ENCODE data around the gene HPSE.
A peak's percentile ranks its signal among the peaks of the same experiment; 100 is the strongest.
"Not testable (repeated sequence)": the region's sequence is repeated elsewhere in the genome, so short reads cannot be mapped to it uniquely, and the experiment has no call there.

Gene HPSE

GRCh38 chr4:83356899-83357661, 22.4 kb upstream of the HPSE start:
- Mint-ChIP-seq H3K4me3 (no peak overlapping the region), H3K9me3 (peaks cover 12% of the 10 kb centered on the region), H3K27ac (peak overlapping the region; percentile 41), H3K4me1 (ENCODE audit: low read depth) (peaks cover 18% of the 10 kb centered on the region), H3K36me3 (ENCODE audit: low read depth) (peaks cover 4% of the 10 kb centered on the region), H3K27me3 (ENCODE audit: low read depth) (no peaks in the 10 kb centered on the region)

- H3K9me3 Mint-ChIP-seq: peaks cover 18% of the 10 kb centered on the region
These were observed 18.9 kb upstream of the HPSE start for GRCh38 chr4:83353516-83353915.

DNA sequence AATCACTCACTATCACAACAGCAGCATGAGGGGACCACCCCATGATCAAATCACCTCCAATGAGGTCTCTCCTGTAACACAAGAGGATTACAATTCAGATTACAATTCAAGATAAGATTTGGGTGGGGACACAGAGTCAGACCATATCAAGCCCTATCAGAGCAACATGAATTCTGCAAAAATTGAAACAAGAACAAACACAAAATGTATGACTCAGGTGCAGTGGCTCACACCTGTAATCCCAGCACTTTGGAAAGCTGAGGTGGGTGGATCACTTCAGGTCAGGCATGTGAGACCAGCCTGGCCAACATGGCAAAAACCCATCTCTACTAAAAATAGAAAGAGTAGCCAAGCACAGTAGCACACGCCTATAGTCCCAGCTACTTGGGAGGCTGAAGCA, 13.4 kb upstream of the HPSE start:
- H3K27ac Mint-ChIP-seq: no peak overlapping the region
- H3K9me3 Mint-ChIP-seq: peaks cover 41% of the 10 kb centered on the region
- peaks cover 10% of the 10 kb centered on the region for H3K4me1 Mint-ChIP-seq (ENCODE audit: low read depth)
- peaks cover 18% of the 10 kb centered on the region for H3K36me3 Mint-ChIP-seq (ENCODE audit: low read depth)
- H3K27me3 Mint-ChIP-seq (ENCODE audit: low read depth): peaks cover 13% of the 10 kb centered on the region
- no peak overlapping the region for H3K4me3 Mint-ChIP-seq

More at GRCh38 chr4:83353516-83353915, 18.9 kb upstream of the HPSE start:
- no peak overlapping the region for H3K4me3 Mint-ChIP-seq
- peaks cover 11% of the 10 kb centered on the region for H3K36me3 Mint-ChIP-seq (ENCODE audit: low read depth)
- H3K4me1 Mint-ChIP-seq (ENCODE audit: low read depth): peaks cover 26% of the 10 kb centered on the region
- no peak overlapping the region for H3K27ac Mint-ChIP-seq
- no peaks in the 10 kb centered on the region for H3K27me3 Mint-ChIP-seq (ENCODE audit: low read depth)

DNA sequence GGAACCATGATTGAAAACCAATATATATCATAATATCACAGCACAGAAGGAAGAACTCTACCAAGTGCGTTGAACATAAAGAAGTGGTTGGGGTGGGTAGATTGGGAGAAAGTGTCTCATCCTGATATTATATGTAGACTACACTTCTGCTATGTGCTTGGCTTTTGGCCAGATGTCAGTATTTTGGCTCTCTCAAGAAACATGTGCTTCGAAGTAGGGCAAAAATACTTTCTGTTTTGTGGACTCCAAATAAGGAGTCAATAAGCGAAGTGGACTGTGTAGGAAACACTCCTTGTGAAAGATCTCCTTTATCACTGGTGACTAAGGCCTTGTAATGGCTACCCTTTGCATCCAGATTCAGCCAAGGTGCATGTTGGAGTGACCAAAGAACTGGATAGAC, 7.8 kb upstream of the HPSE start:
- Mint-ChIP-seq H3K4me3 (no peak overlapping the region), H3K27me3 (ENCODE audit: low read depth) (peaks cover 28% of the 10 kb centered on the region), H3K36me3 (ENCODE audit: low read depth) (peaks cover 9% of the 10 kb centered on the region), H3K27ac (no peak overlapping the region), H3K9me3 (peaks cover 48% of the 10 kb centered on the region), H3K4me1 (ENCODE audit: low read depth) (peaks cover 17% of the 10 kb centered on the region)

GRCh38 chr4:83340692-83341343, 6.2 kb upstream of the HPSE start:
- Mint-ChIP-seq H3K36me3 (ENCODE audit: low read depth) (peaks cover 2% of the 10 kb centered on the region), H3K27me3 (ENCODE audit: low read depth) (peaks cover 36% of the 10 kb centered on the region), H3K9me3 (peaks cover 37% of the 10 kb centered on the region), H3K4me3 (no peak overlapping the region), H3K4me1 (ENCODE audit: low read depth) (peaks cover 17% of the 10 kb centered on the region), H3K27ac (peak overlapping the region; percentile 62)

- H3K9me3 Mint-ChIP-seq: peaks cover 31% of the 10 kb centered on the region
- H3K4me3 Mint-ChIP-seq: no peak overlapping the region
- peaks cover 41% of the 10 kb centered on the region for H3K27me3 Mint-ChIP-seq (ENCODE audit: low read depth)
- H3K27ac Mint-ChIP-seq: peak overlapping the region; percentile 24
- H3K4me1 Mint-ChIP-seq (ENCODE audit: low read depth): peaks cover 22% of the 10 kb centered on the region
- peaks cover 2% of the 10 kb centered on the region for H3K36me3 Mint-ChIP-seq (ENCODE audit: low read depth)
These were observed 4.9 kb upstream of the HPSE start for GRCh38 chr4:83339573-83339972.

GRCh38 chr4:83335701-83336100, 1.1 kb upstream of the HPSE start:
- H3K9me3 Mint-ChIP-seq: peaks cover 20% of the 10 kb centered on the region
- peaks cover 19% of the 10 kb centered on the region for H3K4me1 Mint-ChIP-seq (ENCODE audit: low read depth)
- peaks cover 26% of the 10 kb centered on the region for H3K27me3 Mint-ChIP-seq (ENCODE audit: low read depth)
- peaks cover 7% of the 10 kb centered on the region for H3K36me3 Mint-ChIP-seq (ENCODE audit: low read depth)
- no peak overlapping the region for H3K27ac Mint-ChIP-seq
- H3K4me3 Mint-ChIP-seq: peak overlapping the region; percentile 92

GRCh38 chr4:83331956-83332355, 2.7 kb downstream of the HPSE start:
- Mint-ChIP-seq H3K36me3 (ENCODE audit: low read depth) (peaks cover 17% of the 10 kb centered on the region), H3K4me1 (ENCODE audit: low read depth) (peaks cover 18% of the 10 kb centered on the region), H3K27ac (no peak overlapping the region), H3K4me3 (no peak overlapping the region), H3K9me3 (no peaks in the 10 kb centered on the region), H3K27me3 (ENCODE audit: low read depth) (peaks cover 11% of the 10 kb centered on the region)

GRCh38 chr4:83329521-83330110, 5.0 kb downstream of the HPSE start:
- Mint-ChIP-seq H3K4me1 (ENCODE audit: low read depth) (peaks cover 13% of the 10 kb centered on the region), H3K27me3 (ENCODE audit: low read depth) (no peaks in the 10 kb centered on the region), H3K4me3 (no peak overlapping the region), H3K27ac (no peak overlapping the region), H3K9me3 (no peaks in the 10 kb centered on the region), H3K36me3 (ENCODE audit: low read depth) (peaks cover 22% of the 10 kb centered on the region)

DNA sequence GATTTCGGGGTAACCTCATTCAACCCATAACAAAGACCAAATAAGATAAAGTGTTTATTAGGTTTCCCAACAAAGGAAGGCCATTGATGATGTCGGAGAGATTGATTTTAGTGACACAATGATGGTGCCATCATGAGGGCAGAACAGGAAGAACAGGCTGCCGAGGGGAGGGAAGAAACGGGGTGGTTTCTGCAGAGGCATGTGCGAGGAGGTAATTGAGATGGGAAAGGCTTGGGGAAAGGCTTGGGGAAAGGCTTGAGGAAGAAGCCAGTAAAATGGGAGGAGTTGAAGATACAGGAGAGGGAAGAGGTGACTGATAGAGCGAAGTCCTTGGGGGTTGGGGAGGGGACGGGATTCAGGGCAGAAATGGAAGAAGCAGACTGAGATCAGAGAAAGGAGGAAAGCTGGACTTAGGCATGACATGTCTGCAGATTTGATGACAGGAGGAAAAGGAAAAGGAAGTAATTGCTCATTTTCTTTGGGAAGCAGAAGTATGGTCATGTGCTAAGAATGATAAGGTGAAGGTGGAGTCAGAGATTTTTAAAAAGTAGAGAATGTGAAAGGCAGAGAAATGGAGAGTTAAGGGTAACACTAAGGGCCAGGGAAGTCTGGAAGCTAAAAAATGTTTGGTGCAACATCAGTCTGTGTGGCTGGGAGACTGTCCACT, 6.0 kb downstream of the HPSE start:
- Mint-ChIP-seq H3K36me3 (ENCODE audit: low read depth) (peaks cover 22% of the 10 kb centered on the region), H3K27ac (no peak overlapping the region), H3K27me3 (ENCODE audit: low read depth) (no peaks in the 10 kb centered on the region), H3K9me3 (no peaks in the 10 kb centered on the region), H3K4me3 (no peak overlapping the region), H3K4me1 (ENCODE audit: low read depth) (peaks cover 5% of the 10 kb centered on the region)

DNA sequence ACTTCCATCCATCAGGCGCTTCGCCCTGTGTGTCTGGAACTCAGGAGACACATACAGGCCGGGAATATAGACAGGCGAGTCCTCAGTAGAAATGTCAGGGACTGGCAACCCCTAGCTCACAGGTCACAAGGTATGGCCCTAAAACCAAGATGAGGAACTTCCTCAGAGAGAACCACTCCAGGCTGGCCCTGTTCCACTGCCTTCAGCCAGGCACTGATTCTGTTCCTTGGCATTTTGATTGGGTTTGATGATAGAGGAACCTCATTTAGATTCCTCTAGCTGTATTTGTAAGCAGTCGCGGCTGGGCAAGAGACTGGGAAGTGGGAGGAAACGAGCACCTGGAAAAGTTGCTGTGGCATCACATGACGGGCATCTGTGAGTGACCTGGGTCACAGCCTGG, 8.1 kb downstream of the HPSE start:
- Mint-ChIP-seq H3K36me3 (ENCODE audit: low read depth) (peaks cover 24% of the 10 kb centered on the region), H3K9me3 (no peaks in the 10 kb centered on the region), H3K27me3 (ENCODE audit: low read depth) (no peaks in the 10 kb centered on the region), H3K27ac (no peak overlapping the region), H3K4me1 (ENCODE audit: low read depth) (peaks cover 5% of the 10 kb centered on the region), H3K4me3 (no peak overlapping the region)

- H3K4me3 Mint-ChIP-seq; H3K27ac Mint-ChIP-seq; H3K9me3 Mint-ChIP-seq; H3K27me3 Mint-ChIP-seq (ENCODE audit: low read depth): not testable (repeated sequence)
- H3K4me1 Mint-ChIP-seq (ENCODE audit: low read depth): peaks cover 10% of the 10 kb centered on the region
- H3K36me3 Mint-ChIP-seq (ENCODE audit: low read depth): peaks cover 25% of the 10 kb centered on the region
These were observed 9.3 kb downstream of the HPSE start for GRCh38 chr4:83325306-83325705.

GRCh38 chr4:83323136-83323535, 11.5 kb downstream of the HPSE start:
- Mint-ChIP-seq H3K4me1 (ENCODE audit: low read depth) (peaks cover 6% of the 10 kb centered on the region), H3K36me3 (ENCODE audit: low read depth) (peaks cover 25% of the 10 kb centered on the region), H3K27ac (no peak overlapping the region), H3K27me3 (ENCODE audit: low read depth) (no peaks in the 10 kb centered on the region), H3K4me3 (no peak overlapping the region), H3K9me3 (no peaks in the 10 kb centered on the region)

DNA sequence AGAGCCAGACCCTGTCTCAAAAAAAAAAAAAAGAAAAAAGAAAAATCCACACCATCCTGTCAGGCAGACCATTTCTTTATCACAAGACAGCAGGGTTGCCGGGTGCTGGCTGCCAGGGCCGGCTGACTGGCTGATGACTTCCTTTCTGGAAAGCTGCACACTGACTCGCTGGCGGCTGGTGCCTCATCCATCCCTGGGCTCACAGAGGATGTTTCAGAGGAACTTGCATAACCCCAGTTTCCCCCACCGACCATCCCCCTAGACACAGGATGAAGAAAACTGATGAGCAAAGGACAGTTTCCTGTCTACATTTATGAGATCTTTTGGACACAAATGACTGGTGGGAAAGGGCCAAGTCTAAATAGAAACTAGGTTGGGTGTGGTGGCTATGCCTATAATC, 14.1 kb downstream of the HPSE start:
- no peaks in the 10 kb centered on the region for H3K9me3 Mint-ChIP-seq
- H3K4me1 Mint-ChIP-seq (ENCODE audit: low read depth): peaks cover 11% of the 10 kb centered on the region
- H3K36me3 Mint-ChIP-seq (ENCODE audit: low read depth): peaks cover 28% of the 10 kb centered on the region
- no peaks in the 10 kb centered on the region for H3K27me3 Mint-ChIP-seq (ENCODE audit: low read depth)
- H3K27ac Mint-ChIP-seq: peak overlapping the region; percentile 60
- H3K4me3 Mint-ChIP-seq: no peak overlapping the region
